ENCODE results near the gene DCAF4L1.

DNA sequence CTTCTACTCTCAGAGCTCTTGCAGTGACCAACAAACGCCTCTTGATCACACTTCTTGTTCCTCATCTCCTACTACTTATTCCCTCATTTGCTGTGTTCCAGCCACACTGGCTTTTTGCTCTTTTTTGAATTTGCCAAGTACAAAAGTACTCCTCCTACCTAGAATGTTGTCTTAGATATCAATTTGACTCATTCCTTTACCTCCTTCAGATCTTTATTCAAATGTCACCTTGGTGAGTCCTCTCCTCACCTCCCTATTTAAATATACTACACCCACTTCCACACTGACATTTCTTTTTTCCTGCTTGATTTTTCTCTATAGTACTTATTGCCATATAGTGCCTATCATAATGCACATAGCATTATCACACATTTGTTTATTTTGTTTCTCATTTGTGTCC, 6.2 kb upstream of the DCAF4L1 start:
- TF ChIP-seq EZH2 (IDR thresholded peaks at IDR 0.05; ENCODE audit: borderline replicate concordance), result no peak
- no peak for TF ChIP-seq CTCF (IDR thresholded peaks at IDR 0.05; ENCODE audit: poor library complexity)
- TF ChIP-seq EZH2phosphoT487 (IDR thresholded peaks at IDR 0.05; ENCODE audit: low read depth, severe bottlenecking, unreplicated experiment), result no peak

Data from hepatocyte (in vitro differentiated cells).